K562 (cell line): ENCODE results near the gene PTCH2. TPM values are rescaled to one million over a fixed set of nuclear protein-coding genes. Genes with fewer than 3 reads are reported as not detected.
A peak's percentile ranks its signal among the peaks of the same experiment; 100 is the strongest.

Source experiments
- ATAC-seq: fragments of 200-7000 bp; cut with Tn5 transposase; 3 replicates; pipeline ENCODE4 v1.9.1; 2020; ENCODE audit warnings: moderate library complexity
- BruUV-seq: library from RNA; stranded (reverse); fragments of 400-500 nt; replicated peaks from 2 replicates; lab custom pipeline; 2021; lab: Mats Ljungman, UMichigan
- CTCF ChIA-PET: fragments of 300-600 bp; formaldehyde crosslinking; extraction: SDS; loops from one replicate; lab custom pipeline; 2021; ENCODE audit warnings: low intra/inter-chr PET ratio; lab: Yijun Ruan, JAX
- POLR2A ChIA-PET: fragments of 300-600, 350-650 bp; sonication (Branson Sonifier 250); formaldehyde crosslinking; extraction: SDS; loops from one replicate; lab custom pipeline; 2021; ENCODE audit warnings: antibody characterized with exemption, inconsistent platforms; lab: Yijun Ruan, JAX
- DNase-seq, 4 experiments: peaks; one replicate each; pipeline versions ENCODE4 v3.0.0 to v3.0.0-alpha.2; 2011 to 2018; ENCODE audit warnings: low spot score in 3 of 4, mixed read lengths in 3 of 4; ENCODE audit errors: extremely low read depth in 1 of 4
- FAIRE-seq: peaks from 2 replicates; lab custom pipeline; 2011; peaks lifted over from hg19 to GRCh38; lab: Jason Lieb, UNC
- H2AFZ ChIP-seq: 2 replicates; pipeline ENCODE4 v1.6.0; 2011; ENCODE audit warnings: low read depth, low read length, control low read depth, inconsistent platforms
- H3K27ac ChIP-seq: fragments of 200-600 bp; 3 replicates; pipeline ENCODE4 v1.8.0; 2011; ENCODE audit warnings: low read depth, mild to moderate bottlenecking, control low read depth, inconsistent platforms, low read length, moderate library complexity, mixed read lengths; ENCODE audit errors: extremely low read depth
- H3K27me3 ChIP-seq, 2 experiments: fragments of 300-600 bp in 1 of 2; 2 replicates in 1 of 2; 3 replicates in 1 of 2; pipeline versions ENCODE4 v1.6.0 to v1.8.0; 2011; ENCODE audit warnings: inconsistent platforms in 2 of 2, low read length in 2 of 2, mild to moderate bottlenecking in 1 of 2, mixed read lengths in 1 of 2, moderate library complexity in 1 of 2; ENCODE audit not compliant: control insufficient read depth in 2 of 2, insufficient read depth in 2 of 2
- H3K36me3 ChIP-seq: fragments of 300-600 bp; 3 replicates; pipeline ENCODE4 v1.8.0; 2011; ENCODE audit warnings: mild to moderate bottlenecking, low read length, inconsistent platforms; ENCODE audit not compliant: control insufficient read depth, insufficient read depth
- H3K4me1 ChIP-seq, 2 experiments: fragments of 200-600 bp in 1 of 2; replicated peaks in 1 of 2; 2 replicates in 1 of 2; 3 replicates in 1 of 2; pipeline versions ENCODE4 v1.5.1 to v1.8.0; 2011; ENCODE audit warnings: inconsistent platforms in 2 of 2, low read length in 2 of 2, mild to moderate bottlenecking in 1 of 2, mixed read lengths in 1 of 2, moderate library complexity in 1 of 2; ENCODE audit not compliant: control insufficient read depth in 2 of 2, insufficient read depth in 2 of 2
- H3K4me2 ChIP-seq: 2 replicates; pipeline ENCODE4 v1.6.1; 2011; ENCODE audit warnings: low read length, control low read depth, inconsistent platforms, mixed read lengths; ENCODE audit not compliant: insufficient read depth
- H3K4me3 ChIP-seq: fragments of 200-600 bp; sonication (generic), shearing (Covaris generic); 2 replicates; pipeline ENCODE4 v1.5.1; 2016; ENCODE audit warnings: control low read depth, inconsistent platforms
- H3K79me2 ChIP-seq: fragments of 200-600 bp; 3 replicates; pipeline ENCODE4 v1.8.0; 2011; ENCODE audit warnings: low read length, inconsistent platforms; ENCODE audit not compliant: control insufficient read depth, insufficient read depth
- H3K9ac ChIP-seq, 2 experiments: 2 replicates each; pipeline versions ENCODE4 v1.6.0 to v1.6.1; 2011; ENCODE audit warnings: low read depth in 2 of 2, low read length in 2 of 2, control low read depth in 1 of 2, inconsistent platforms in 1 of 2, mild to moderate bottlenecking in 1 of 2, mixed read lengths in 1 of 2; ENCODE audit not compliant: insufficient read depth in 1 of 2
- H3K9me1 ChIP-seq: one replicate; pipeline ENCODE4 v1.6.0; 2011; ENCODE audit warnings: inconsistent platforms, mild to moderate bottlenecking, low read length, moderate library complexity; ENCODE audit not compliant: control insufficient read depth, insufficient read depth
- H3K9me3 ChIP-seq: replicated peaks from 2 replicates; pipeline ENCODE4 v1.5.1; 2011; ENCODE audit warnings: low read depth, low read length, inconsistent platforms; ENCODE audit not compliant: control insufficient read depth, insufficient read depth
- H4K20me1 ChIP-seq: replicated peaks from 2 replicates; pipeline ENCODE4 v1.6.1; 2011; ENCODE audit warnings: low read length, inconsistent platforms, mixed read lengths; ENCODE audit not compliant: control insufficient read depth, insufficient read depth
- CHD1 ChIP-seq: fragments of 200-600 bp; sonication (generic); IDR thresholded peaks from one replicate; pipeline ENCODE4 v1.6.1; 2012; ENCODE audit warnings: mild to moderate bottlenecking, moderate library complexity, low read length, inconsistent platforms
- ERF ChIP-seq: fragments of 450-650 bp; formaldehyde crosslinking; IDR thresholded peaks from 2 replicates; pipeline ENCODE4 v1.4.0; 2020; ENCODE audit warnings: mild to moderate bottlenecking, mixed read lengths
- FOXA3 ChIP-seq, 2 experiments: fragments of 450-650 bp in 1 of 2; sonication (generic) in 1 of 2; formaldehyde crosslinking; IDR thresholded peaks in 1 of 2; conservative IDR thresholded peaks in 1 of 2; 2 replicates each; pipeline versions ENCODE4 v1.4.0 to v1.8.0; 2020 to 2022; ENCODE audit warnings: mild to moderate bottlenecking in 2 of 2, missing genetic modification reagents in 1 of 2
- FUS ChIP-seq: fragments of 200-400 bp; formaldehyde crosslinking; optimal IDR thresholded peaks from 2 replicates; pipeline ENCODE3; 2017; ENCODE audit warnings: low read depth, low read length
- GATA2 ChIP-seq: sonication (generic); formaldehyde crosslinking; IDR thresholded peaks from 2 replicates; pipeline ENCODE4 v1.4.0; 2020; ENCODE audit warnings: mild to moderate bottlenecking, missing genetic modification reagents
- KAT7 ChIP-seq: sonication (generic); formaldehyde crosslinking; IDR thresholded peaks from 2 replicates; pipeline ENCODE4 v1.8.0; 2022; ENCODE audit warnings: missing genetic modification reagents, mild to moderate bottlenecking, borderline replicate concordance
- MTA3 ChIP-seq: fragments of 450-650 bp; formaldehyde crosslinking; IDR thresholded peaks from 2 replicates; pipeline ENCODE4 v1.6.1; 2017; ENCODE audit warnings: mild to moderate bottlenecking, borderline replicate concordance
- PHF21A ChIP-seq: fragments of 450-650 bp; IDR thresholded peaks from 2 replicates; pipeline ENCODE4 v1.6.1; 2017; ENCODE audit warnings: low read depth, borderline replicate concordance
- PHF8 ChIP-seq: fragments of 200-600 bp; sonication (generic); IDR thresholded peaks from 2 replicates; pipeline ENCODE4 v1.6.1; 2012; ENCODE audit warnings: mixed run types, mild to moderate bottlenecking, inconsistent platforms, low read length, moderate library complexity, borderline replicate concordance
- RFX7 ChIP-seq: fragments of 250-450 bp; sonication (Bioruptor Pico); IDR thresholded peaks from 2 replicates; pipeline ENCODE4 v1.5.1; 2021; ENCODE audit warnings: mild to moderate bottlenecking
- TCF7 ChIP-seq: sonication (generic); IDR thresholded peaks from 2 replicates; pipeline ENCODE4 v1.6.1; 2016; ENCODE audit warnings: antibody characterized with exemption, borderline replicate concordance
- ZNF217 ChIP-seq: sonication (generic); formaldehyde crosslinking; IDR thresholded peaks from 2 replicates; pipeline ENCODE4 v1.8.0; 2022; ENCODE audit warnings: mild to moderate bottlenecking, missing genetic modification reagents
- WGBS: fragments of 100-300 bp; shearing (Covaris generic); methylation state at CpG from one replicate; pipeline ENCODE4 v1.1.6; 2016; ENCODE audit warnings: low coverage, mixed read lengths; ENCODE audit not compliant: insufficient coverage; ENCODE audit errors: missing lambda C conversion rate; 5-methylcytosine and 5-hydroxymethylcytosine counted together
- in situ Hi-C: fragments of 300-500 bp; cut with MboI; formaldehyde crosslinking; loops from 4 replicates; pipeline ENCODE4 v1.15.0; 2018; ENCODE audit warnings: inconsistent platforms, mixed read lengths
- intact Hi-C: fragments of 100-400 bp; cut with micrococcal nuclease; formaldehyde crosslinking; loops from 2 replicates; pipeline ENCODE4 v1.14.2; 2022
- polyA plus RNA-seq, 8 experiments: library from polyadenylated mRNA; depleted of rRNA in 4 of 8; stranded (reverse) in 5 of 8; unstranded in 3 of 8; fragments of >200 nt; fragmentation: Nextera tagmentation in 2 of 8; fragmentation: Illumina TruSeq in 1 of 8; extraction: Ambion mirVana in 2 of 8; extraction: Trizol in 1 of 8; gene quantifications; 2 replicates each; pipeline versions ENCODE4 v1.2.1 to v1.2.3, GENCODE V29; 2011 to 2014; ENCODE audit warnings: inconsistent platforms in 1 of 8, missing spikeins in 1 of 8
- total RNA-seq, 7 experiments: library from RNA; depleted of rRNA in 6 of 7; stranded (reverse); fragments of >200 nt in 6 of 7; fragmentation: Illumina TruSeq in 2 of 7; extraction: Trizol in 2 of 7; gene quantifications; 2 replicates each; pipeline versions ENCODE4 v1.2.1 to v1.2.3, GENCODE V29; 2011 to 2021; ENCODE audit warnings: low replicate concordance in 1 of 7
- TF ChIP-seq, protein P1 (sequence below): sonication (generic); formaldehyde crosslinking; IDR thresholded peaks from 2 replicates; pipeline ENCODE4 v1.8.1; 2023; ENCODE audit warnings: missing genetic modification reagents, mild to moderate bottlenecking, borderline replicate concordance
- TF ChIP-seq, protein P2 (sequence below): fragments of 250-450 bp; sonication (Bioruptor Pico); IDR thresholded peaks from 2 replicates; pipeline ENCODE4 v1.4.0; 2020; ENCODE audit warnings: mild to moderate bottlenecking, moderate library complexity, borderline replicate concordance

Gene PTCH2
- total and polyA plus RNA-seq, 9 of the 15 experiments (the other 6 are each of a cell fraction or from before 2014, with no cell fraction given) = 0.15 to 27.3 (median 0.48) TPM; not detected in 1

GRCh38 chr1:44819196-44819607 is 23.9 kb downstream of the PTCH2 start:
- Histone ChIP-seq H3K4me2 (peak overlapping the region; percentile 72), H3K79me2 (no peaks in the 10 kb centered on the region), H4K20me1 (no peaks in the 10 kb centered on the region), H3K36me3 (no peaks in the 10 kb centered on the region), H3K4me3 (peak overlapping the region; percentile 24), H3K9me1 (no peaks in the 10 kb centered on the region), H3K9me3 (no peaks in the 10 kb centered on the region; the same call in 1 of the 2 replicates), H3K4me1 (peaks cover 13 to 28% of the 10 kb centered on the region in 2 experiments), H3K27ac (peak overlapping the region; percentile 100), H3K27me3 (no peaks in the 10 kb centered on the region), H3K9ac (peak overlapping the region in 1 of 2 experiments; percentile 98; a peak in 2 of 4 replicates), H2AFZ (peak overlapping the region; percentile 70)
- ChIA-PET CTCF (no interaction called here), POLR2A (interaction anchor here (0.6 to 9.2 kb wide), 106 partner anchors 13 to 1790 kb away, joined by 3 to 594 read pairs (median 5); partner anchors contain the start of genes AKR1A1, BEST4, BTBD19 and CCDC163)
- DNase-seq (peak in 2 of 4 experiments; percentile 45 to 52), FAIRE-seq (no peak), ATAC-seq (no peak)
- no TSS peak for BruUV-seq
- intact Hi-C loops (loop anchor here (1.0 to 5.0 kb wide), 5 partner anchors 12 to 98 kb away; partner anchors contain the start of genes DYNLT4, PLK3 and RPS8), in situ Hi-C loops (no loop called here)
- 2% methylated on average over 13 of the region's 13 CpGs for WGBS
- TF ChIP-seq ERF = no peak
- peak; percentile 84 for TF ChIP-seq GATA2 (CRISPR knock-in tag)
- no peak for TF ChIP-seq RFX7 (CRISPR knock-in tag)
- TF ChIP-seq ZNF217 = no peak
- no peak for TF ChIP-seq CHD1
- TF ChIP-seq MTA3 = no peak
- TF ChIP-seq TCF7 = no peak
- peak; percentile 26; the same call in 1 of the 2 replicates for TF ChIP-seq PHF8
- TF ChIP-seq, protein P1, sequence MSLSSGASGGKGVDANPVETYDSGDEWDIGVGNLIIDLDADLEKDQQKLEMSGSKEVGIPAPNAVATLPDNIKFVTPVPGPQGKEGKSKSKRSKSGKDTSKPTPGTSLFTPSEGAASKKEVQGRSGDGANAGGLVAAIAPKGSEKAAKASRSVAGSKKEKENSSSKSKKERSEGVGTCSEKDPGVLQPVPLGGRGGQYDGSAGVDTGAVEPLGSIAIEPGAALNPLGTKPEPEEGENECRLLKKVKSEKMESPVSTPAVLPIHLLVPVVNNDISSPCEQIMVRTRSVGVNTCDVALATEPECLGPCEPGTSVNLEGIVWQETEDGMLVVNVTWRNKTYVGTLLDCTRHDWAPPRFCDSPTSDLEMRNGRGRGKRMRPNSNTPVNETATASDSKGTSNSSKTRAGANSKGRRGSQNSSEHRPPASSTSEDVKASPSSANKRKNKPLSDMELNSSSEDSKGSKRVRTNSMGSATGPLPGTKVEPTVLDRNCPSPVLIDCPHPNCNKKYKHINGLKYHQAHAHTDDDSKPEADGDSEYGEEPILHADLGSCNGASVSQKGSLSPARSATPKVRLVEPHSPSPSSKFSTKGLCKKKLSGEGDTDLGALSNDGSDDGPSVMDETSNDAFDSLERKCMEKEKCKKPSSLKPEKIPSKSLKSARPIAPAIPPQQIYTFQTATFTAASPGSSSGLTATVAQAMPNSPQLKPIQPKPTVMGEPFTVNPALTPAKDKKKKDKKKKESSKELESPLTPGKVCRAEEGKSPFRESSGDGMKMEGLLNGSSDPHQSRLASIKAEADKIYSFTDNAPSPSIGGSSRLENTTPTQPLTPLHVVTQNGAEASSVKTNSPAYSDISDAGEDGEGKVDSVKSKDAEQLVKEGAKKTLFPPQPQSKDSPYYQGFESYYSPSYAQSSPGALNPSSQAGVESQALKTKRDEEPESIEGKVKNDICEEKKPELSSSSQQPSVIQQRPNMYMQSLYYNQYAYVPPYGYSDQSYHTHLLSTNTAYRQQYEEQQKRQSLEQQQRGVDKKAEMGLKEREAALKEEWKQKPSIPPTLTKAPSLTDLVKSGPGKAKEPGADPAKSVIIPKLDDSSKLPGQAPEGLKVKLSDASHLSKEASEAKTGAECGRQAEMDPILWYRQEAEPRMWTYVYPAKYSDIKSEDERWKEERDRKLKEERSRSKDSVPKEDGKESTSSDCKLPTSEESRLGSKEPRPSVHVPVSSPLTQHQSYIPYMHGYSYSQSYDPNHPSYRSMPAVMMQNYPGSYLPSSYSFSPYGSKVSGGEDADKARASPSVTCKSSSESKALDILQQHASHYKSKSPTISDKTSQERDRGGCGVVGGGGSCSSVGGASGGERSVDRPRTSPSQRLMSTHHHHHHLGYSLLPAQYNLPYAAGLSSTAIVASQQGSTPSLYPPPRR (CRISPR knock-in tag) = no peak
- TF ChIP-seq PHF21A = peak; percentile 60; the same call in 1 of the 2 replicates
- no peak; a peak in 1 of 4 replicates for TF ChIP-seq FOXA3 (CRISPR knock-in tag; conservative IDR thresholded peaks at IDR 0.05 in 1 of 2, IDR thresholded peaks at IDR 0.05 in 1 of 2)
- peak; percentile 80 for TF ChIP-seq FUS
- peak; percentile 47; the same call in 1 of the 2 replicates for TF ChIP-seq KAT7
- TF ChIP-seq, protein P2, sequence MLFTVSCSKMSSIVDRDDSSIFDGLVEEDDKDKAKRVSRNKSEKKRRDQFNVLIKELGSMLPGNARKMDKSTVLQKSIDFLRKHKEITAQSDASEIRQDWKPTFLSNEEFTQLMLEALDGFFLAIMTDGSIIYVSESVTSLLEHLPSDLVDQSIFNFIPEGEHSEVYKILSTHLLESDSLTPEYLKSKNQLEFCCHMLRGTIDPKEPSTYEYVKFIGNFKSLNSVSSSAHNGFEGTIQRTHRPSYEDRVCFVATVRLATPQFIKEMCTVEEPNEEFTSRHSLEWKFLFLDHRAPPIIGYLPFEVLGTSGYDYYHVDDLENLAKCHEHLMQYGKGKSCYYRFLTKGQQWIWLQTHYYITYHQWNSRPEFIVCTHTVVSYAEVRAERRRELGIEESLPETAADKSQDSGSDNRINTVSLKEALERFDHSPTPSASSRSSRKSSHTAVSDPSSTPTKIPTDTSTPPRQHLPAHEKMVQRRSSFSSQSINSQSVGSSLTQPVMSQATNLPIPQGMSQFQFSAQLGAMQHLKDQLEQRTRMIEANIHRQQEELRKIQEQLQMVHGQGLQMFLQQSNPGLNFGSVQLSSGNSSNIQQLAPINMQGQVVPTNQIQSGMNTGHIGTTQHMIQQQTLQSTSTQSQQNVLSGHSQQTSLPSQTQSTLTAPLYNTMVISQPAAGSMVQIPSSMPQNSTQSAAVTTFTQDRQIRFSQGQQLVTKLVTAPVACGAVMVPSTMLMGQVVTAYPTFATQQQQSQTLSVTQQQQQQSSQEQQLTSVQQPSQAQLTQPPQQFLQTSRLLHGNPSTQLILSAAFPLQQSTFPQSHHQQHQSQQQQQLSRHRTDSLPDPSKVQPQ (CRISPR knock-in tag) = no peak
